MM.1S (cell line): ENCODE results near the gene BCAP31.
A peak's percentile ranks its signal among the peaks of the same experiment; 100 is the strongest.
"Not testable (repeated sequence)": the region's sequence is repeated elsewhere in the genome, so short reads cannot be mapped to it uniquely, and the experiment has no call there.

ENCODE experiments used
- DNase-seq: peaks from one replicate; pipeline ENCODE4 v3.0.0-alpha.2; 2015
- H2AFZ ChIP-seq: fragments of 300-600 bp; sonication (generic); 2 replicates; pipeline ENCODE4 v1.6.0; 2016; ENCODE audit warnings: antibody characterized with exemption, low read length
- H3F3A ChIP-seq: fragments of 300-600 bp; sonication (generic); 2 replicates; pipeline ENCODE4 v1.6.1; 2016; ENCODE audit warnings: mild to moderate bottlenecking, antibody characterized with exemption, low read length, moderate library complexity, mixed read lengths; ENCODE audit not compliant: insufficient read depth
- H3K27ac ChIP-seq: fragments of 300-600 bp; sonication (generic); 2 replicates; pipeline ENCODE4 v1.5.1; 2016; ENCODE audit warnings: mild to moderate bottlenecking, low read length
- H3K27me3 ChIP-seq: fragments of 300-600 bp; sonication (generic); replicated peaks from 2 replicates; pipeline ENCODE4 v1.6.0; 2016; ENCODE audit warnings: low read length; ENCODE audit not compliant: insufficient read depth
- H3K36me3 ChIP-seq: fragments of 300-600 bp; sonication (generic); replicated peaks from 2 replicates; pipeline ENCODE4 v1.6.1; 2016; ENCODE audit warnings: mild to moderate bottlenecking, low read length, mixed read lengths; ENCODE audit not compliant: insufficient read depth
- H3K4me1 ChIP-seq: fragments of 300-600 bp; sonication (generic); 2 replicates; pipeline ENCODE4 v1.6.1; 2016; ENCODE audit warnings: low read length, mixed read lengths
- H3K4me2 ChIP-seq: fragments of 300-600 bp; sonication (generic); 2 replicates; pipeline ENCODE4 v1.6.0; 2016; ENCODE audit warnings: low read depth, low read length
- H3K4me3 ChIP-seq: fragments of 300-600 bp; sonication (generic); 2 replicates; pipeline ENCODE4 v1.5.1; 2016; ENCODE audit warnings: low read length, mixed read lengths
- H3K79me2 ChIP-seq: fragments of 300-600 bp; sonication (generic); 2 replicates; pipeline ENCODE4 v1.6.1; 2016; ENCODE audit warnings: mixed run types, low read length, mixed read lengths
- H3K9ac ChIP-seq: fragments of 300-600 bp; sonication (generic); 2 replicates; pipeline ENCODE4 v1.6.1; 2016; ENCODE audit warnings: low read length, mixed read lengths
- H3K9me2 ChIP-seq: fragments of 300-600 bp; sonication (generic); replicated peaks from 2 replicates; pipeline ENCODE4 v1.6.1; 2016; ENCODE audit warnings: mild to moderate bottlenecking, low read length, mixed read lengths; ENCODE audit not compliant: insufficient read depth
- H3K9me3 ChIP-seq: fragments of 300-600 bp; sonication (generic); replicated peaks from 2 replicates; pipeline ENCODE4 v1.6.1; 2016; ENCODE audit warnings: mild to moderate bottlenecking, low read length, mixed read lengths; ENCODE audit not compliant: insufficient read depth
- H4K20me1 ChIP-seq: fragments of 300-600 bp; sonication (generic); 2 replicates; pipeline ENCODE4 v1.6.1; 2016; ENCODE audit warnings: mild to moderate bottlenecking, low read length, moderate library complexity, mixed read lengths; ENCODE audit not compliant: insufficient read depth
- CTCF ChIP-seq: fragments of 300-600 bp; sonication (generic); IDR thresholded peaks from 2 replicates; pipeline ENCODE4 v1.5.1; 2016; ENCODE audit warnings: antibody characterized with exemption, low read length, mixed read lengths
- EZH2 ChIP-seq: fragments of 300-600 bp; sonication (generic); optimal IDR thresholded peaks from 2 replicates; pipeline ENCODE3; 2017; ENCODE audit warnings: low read depth, mild to moderate bottlenecking, antibody characterized with exemption, low read length, mixed read lengths
- EZH2phosphoT487 ChIP-seq: fragments of 300-600 bp; sonication (generic); IDR thresholded peaks from 2 replicates; pipeline ENCODE4 v1.6.1; 2018; ENCODE audit warnings: antibody characterized with exemption, low read length

BCAP31 gene

GRCh38 chrX:153732401-153732800 is 8.2 kb upstream of the BCAP31 start:
- H3K9me2 ChIP-seq, result no peaks in the 10 kb centered on the region
- peaks cover 3% of the 10 kb centered on the region; the same call in 1 of the 2 replicates for H3K79me2 ChIP-seq
- H3K27me3 ChIP-seq, result no peaks in the 10 kb centered on the region
- peaks cover 9% of the 10 kb centered on the region for H3F3A ChIP-seq
- H3K9ac ChIP-seq, result no peak overlapping the region
- no peaks in the 10 kb centered on the region for H4K20me1 ChIP-seq
- no peak overlapping the region for H3K4me2 ChIP-seq
- H3K4me1 ChIP-seq, result peaks cover 14% of the 10 kb centered on the region
- no peak overlapping the region for H3K4me3 ChIP-seq
- no peaks in the 10 kb centered on the region for H3K36me3 ChIP-seq
- no peak overlapping the region for H3K27ac ChIP-seq
- no peaks in the 10 kb centered on the region for H3K9me3 ChIP-seq
- TF ChIP-seq EZH2 (no peak), EZH2phosphoT487 (no peak), CTCF (no peak)
- no peak for DNase-seq
- H2AFZ ChIP-seq, result no peak overlapping the region

GRCh38 chrX:153731845-153732215 is 7.6 kb upstream of the BCAP31 start:
- DNase-seq, result no peak
- H3K9me2 ChIP-seq, result no peaks in the 10 kb centered on the region
- H3K4me1 ChIP-seq, result peaks cover 19% of the 10 kb centered on the region
- H3K27ac ChIP-seq, result peak overlapping the region; percentile 52; the same call in 1 of the 2 replicates
- TF ChIP-seq EZH2, result no peak
- H3K36me3 ChIP-seq, result no peaks in the 10 kb centered on the region
- no peaks in the 10 kb centered on the region for H3K27me3 ChIP-seq
- no peak overlapping the region for H3K4me3 ChIP-seq
- peaks cover 9% of the 10 kb centered on the region for H3F3A ChIP-seq
- no peaks in the 10 kb centered on the region for H3K9me3 ChIP-seq
- no peak overlapping the region for H3K9ac ChIP-seq
- no peak overlapping the region for H2AFZ ChIP-seq
- H4K20me1 ChIP-seq, result no peaks in the 10 kb centered on the region
- H3K79me2 ChIP-seq, result peaks cover 3% of the 10 kb centered on the region; the same call in 1 of the 2 replicates
- peak overlapping the region; percentile 76; the same call in 1 of the 2 replicates for H3K4me2 ChIP-seq

- Histone ChIP-seq H3K9ac (peak overlapping the region; percentile 18; the same call in 1 of the 2 replicates), H4K20me1 (no peaks in the 10 kb centered on the region), H3K36me3 (no peaks in the 10 kb centered on the region), H3K4me2 (peak overlapping the region; percentile 76; the same call in 1 of the 2 replicates), H3K27me3 (no peaks in the 10 kb centered on the region), H3K9me2 (no peaks in the 10 kb centered on the region), H3F3A (peaks cover 9% of the 10 kb centered on the region), H3K4me1 (peaks cover 23% of the 10 kb centered on the region), H3K9me3 (no peaks in the 10 kb centered on the region), H3K4me3 (peak overlapping the region; percentile 26; the same call in 1 of the 2 replicates), H3K79me2 (peaks cover 3% of the 10 kb centered on the region; the same call in 1 of the 2 replicates), H3K27ac (peak overlapping the region; percentile 52; the same call in 1 of the 2 replicates), H2AFZ (no peak overlapping the region)
- TF ChIP-seq EZH2 (no peak), EZH2phosphoT487 (no peak), CTCF (no peak)
- DNase-seq, result peak; percentile 15
These were observed 7.1 kb upstream of the BCAP31 start for GRCh38 chrX:153731117-153731844.

GRCh38 chrX:153730115-153730514 is 5.9 kb upstream of the BCAP31 start:
- H3K4me3 ChIP-seq, H3K4me2 ChIP-seq, H3K27me3 ChIP-seq, H4K20me1 ChIP-seq, H3K27ac ChIP-seq, H3K9me3 ChIP-seq, H2AFZ ChIP-seq, H3K9ac ChIP-seq, H3F3A ChIP-seq, H3K9me2 ChIP-seq, DNase-seq, H3K36me3 ChIP-seq: not testable (repeated sequence)
- H3K4me1 ChIP-seq, result peaks cover 28% of the 10 kb centered on the region
- peaks cover 11% of the 10 kb centered on the region for H3K79me2 ChIP-seq
